ENCODE measurements around the gene DLG5.

The DLG5 gene

DNA sequence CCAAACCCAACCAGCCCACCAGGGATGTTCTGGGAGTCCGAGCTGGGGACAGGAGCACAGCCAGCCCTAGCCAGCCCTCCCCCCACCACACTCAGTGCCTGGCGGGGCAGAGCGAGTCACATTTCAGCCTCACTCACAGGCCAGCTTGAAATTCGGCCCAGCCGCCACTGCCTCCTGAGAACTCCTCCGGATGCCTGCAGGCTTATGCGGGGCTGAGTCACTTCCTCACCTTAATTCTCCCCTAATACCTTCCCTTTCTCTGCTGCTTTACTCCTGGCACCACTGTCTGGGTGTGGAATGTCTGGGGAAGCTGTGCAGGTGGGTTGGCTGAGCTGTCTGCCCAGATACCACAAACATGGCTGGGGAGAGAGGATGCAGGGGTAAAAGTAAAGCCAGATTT lies 22.6 kb upstream of the DLG5 start:
- in situ Hi-C loops (cut with MboI; ENCODE audit: low sequenced_read_pairs, unreplicated experiment), result no loop called here
- no peak for DNase-seq (ENCODE audit: low spot score)
- TF ChIP-seq, protein P1, sequence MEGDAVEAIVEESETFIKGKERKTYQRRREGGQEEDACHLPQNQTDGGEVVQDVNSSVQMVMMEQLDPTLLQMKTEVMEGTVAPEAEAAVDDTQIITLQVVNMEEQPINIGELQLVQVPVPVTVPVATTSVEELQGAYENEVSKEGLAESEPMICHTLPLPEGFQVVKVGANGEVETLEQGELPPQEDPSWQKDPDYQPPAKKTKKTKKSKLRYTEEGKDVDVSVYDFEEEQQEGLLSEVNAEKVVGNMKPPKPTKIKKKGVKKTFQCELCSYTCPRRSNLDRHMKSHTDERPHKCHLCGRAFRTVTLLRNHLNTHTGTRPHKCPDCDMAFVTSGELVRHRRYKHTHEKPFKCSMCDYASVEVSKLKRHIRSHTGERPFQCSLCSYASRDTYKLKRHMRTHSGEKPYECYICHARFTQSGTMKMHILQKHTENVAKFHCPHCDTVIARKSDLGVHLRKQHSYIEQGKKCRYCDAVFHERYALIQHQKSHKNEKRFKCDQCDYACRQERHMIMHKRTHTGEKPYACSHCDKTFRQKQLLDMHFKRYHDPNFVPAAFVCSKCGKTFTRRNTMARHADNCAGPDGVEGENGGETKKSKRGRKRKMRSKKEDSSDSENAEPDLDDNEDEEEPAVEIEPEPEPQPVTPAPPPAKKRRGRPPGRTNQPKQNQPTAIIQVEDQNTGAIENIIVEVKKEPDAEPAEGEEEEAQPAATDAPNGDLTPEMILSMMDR (IDR thresholded peaks at IDR 0.05; ENCODE audit: borderline replicate concordance, control extremely low read depth, extremely low read depth, insufficient read depth, missing control alignments), result no peak

DNA sequence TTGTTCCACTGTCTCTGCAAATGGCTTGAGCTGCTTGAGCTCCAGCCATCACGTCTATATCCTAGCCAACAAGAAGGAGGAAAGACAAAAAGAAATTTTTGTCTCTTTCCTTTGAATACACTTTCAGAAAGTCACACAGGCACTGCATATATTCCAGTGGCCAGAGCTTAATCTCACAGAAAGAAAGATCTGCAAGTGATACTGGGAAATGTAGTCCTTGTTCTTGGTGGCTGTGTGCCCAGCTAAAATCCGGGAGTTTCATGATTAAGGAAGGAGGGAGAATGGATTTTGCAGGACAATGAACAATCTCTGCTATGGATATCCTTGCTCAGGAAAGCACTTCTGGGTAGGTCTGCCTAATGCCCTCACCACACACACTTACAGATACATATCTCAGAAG lies 19.5 kb upstream of the DLG5 start:
- in situ Hi-C loops (cut with MboI; ENCODE audit: low sequenced_read_pairs, unreplicated experiment), result no loop called here
- TF ChIP-seq, protein P1 (IDR thresholded peaks at IDR 0.05; ENCODE audit: borderline replicate concordance, control extremely low read depth, extremely low read depth, insufficient read depth, missing control alignments), result no peak

DNA sequence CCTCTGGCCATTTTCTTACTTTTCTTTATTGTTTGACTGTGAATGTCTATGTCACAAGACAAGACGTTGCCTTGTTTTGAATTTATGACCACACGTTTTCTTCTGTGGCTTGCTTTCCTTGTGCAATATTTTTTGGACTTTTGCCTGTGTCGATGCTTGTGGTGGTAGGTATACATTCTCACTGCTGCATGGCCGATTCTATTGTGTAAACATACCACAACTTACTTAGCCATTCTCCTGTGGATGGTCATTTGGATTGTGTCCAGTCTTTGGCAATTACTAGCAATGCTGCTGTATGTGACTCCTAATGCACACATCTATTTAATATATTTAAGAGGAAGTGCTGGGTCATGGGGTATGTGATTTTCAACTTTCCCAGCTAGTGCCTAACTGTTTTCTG lies 18.0 kb upstream of the DLG5 start:
- TF ChIP-seq, protein P1 (IDR thresholded peaks at IDR 0.05; ENCODE audit: borderline replicate concordance, control extremely low read depth, extremely low read depth, insufficient read depth, missing control alignments), result no peak
- no peak for DNase-seq (ENCODE audit: low spot score)
- in situ Hi-C loops (cut with MboI; ENCODE audit: low sequenced_read_pairs, unreplicated experiment), result no loop called here

More for the DNA sequence above, 19.5 kb upstream of the DLG5 start:
- DNase-seq (ENCODE audit: low spot score), result no peak

DNA sequence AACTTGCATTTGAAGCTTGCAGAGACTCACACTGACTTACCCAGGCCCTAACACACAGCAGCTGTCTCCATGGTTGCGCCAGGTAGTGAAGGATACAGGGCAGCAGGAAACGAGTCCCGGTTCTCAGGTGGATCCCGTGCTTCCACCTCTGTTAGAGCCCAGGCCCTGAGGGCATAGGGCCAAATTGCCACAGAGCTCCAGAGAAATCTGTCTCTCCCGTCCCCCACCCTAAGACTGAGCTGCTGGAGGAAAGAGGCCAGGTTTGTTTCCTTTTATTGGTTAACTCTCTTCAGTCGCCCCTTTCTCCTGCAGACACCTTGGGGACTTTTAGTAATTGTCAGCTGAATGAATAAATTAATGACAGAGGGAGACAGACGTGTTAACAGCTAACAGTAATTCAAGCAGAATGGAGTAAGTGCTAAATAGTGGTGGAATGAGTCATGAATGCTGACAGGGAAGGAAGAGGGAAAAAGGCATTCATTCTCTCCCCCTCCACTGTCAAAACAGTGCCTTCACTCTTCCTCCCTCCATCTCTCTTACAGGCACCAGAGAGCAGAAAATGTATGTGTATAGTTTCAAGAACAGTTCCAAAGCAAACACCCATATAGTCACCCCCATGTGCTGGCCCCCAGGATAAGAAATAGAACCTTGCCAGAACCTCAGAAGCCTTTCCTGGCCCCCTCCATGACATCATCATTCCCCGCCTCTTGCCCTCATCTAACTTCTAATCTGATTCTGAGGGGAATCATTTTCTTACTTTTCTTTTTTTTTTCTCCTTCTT lies 16.8 kb upstream of the DLG5 start:
- DNase-seq (ENCODE audit: low spot score), result no peak
- in situ Hi-C loops (cut with MboI; ENCODE audit: low sequenced_read_pairs, unreplicated experiment), result no loop called here
- TF ChIP-seq, protein P1 (IDR thresholded peaks at IDR 0.05; ENCODE audit: borderline replicate concordance, control extremely low read depth, extremely low read depth, insufficient read depth, missing control alignments), result no peak

DNA sequence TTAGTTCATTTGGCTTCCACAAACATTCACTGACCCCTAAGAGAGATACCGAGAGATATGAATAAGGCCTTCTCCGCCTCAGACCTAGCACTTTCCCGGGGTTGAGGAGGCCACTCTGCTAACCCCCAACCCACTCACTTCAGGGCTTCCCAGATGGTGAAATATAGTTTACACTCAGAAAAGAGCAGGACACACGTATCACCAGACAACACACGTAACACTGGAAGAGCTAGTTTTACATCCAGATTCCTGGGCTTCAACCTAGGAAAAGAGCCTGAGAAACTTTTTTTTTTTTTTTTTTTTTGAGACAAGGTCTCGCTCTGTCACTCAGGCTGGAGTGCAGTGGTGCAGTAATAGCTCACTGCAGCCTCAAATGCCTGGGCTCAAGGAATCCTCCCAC lies 15.2 kb upstream of the DLG5 start:
- DNase-seq (ENCODE audit: low spot score), result no peak
- TF ChIP-seq, protein P1 (IDR thresholded peaks at IDR 0.05; ENCODE audit: borderline replicate concordance, control extremely low read depth, extremely low read depth, insufficient read depth, missing control alignments), result no peak
- in situ Hi-C loops (cut with MboI; ENCODE audit: low sequenced_read_pairs, unreplicated experiment), result no loop called here

DNA sequence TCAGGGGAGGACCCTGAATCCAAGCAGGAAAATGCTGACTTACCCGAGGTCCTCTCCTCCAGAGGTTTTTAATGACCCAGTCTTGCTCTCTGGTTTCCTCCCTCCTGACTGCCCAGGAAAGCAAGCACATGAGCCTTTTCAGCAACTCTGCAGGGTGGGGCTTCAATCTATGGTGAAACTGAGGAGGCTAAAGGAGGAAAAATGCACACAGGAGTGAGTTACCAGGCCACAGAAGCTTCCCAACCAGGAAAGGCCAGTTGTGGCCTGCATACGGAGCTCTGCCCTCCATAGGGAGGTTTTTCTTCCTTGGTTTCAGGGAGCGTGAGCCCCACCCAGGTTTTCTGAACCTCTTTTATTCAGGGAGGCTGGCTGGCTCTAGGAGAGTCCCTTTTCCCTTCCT lies 14.1 kb upstream of the DLG5 start:
- DNase-seq (ENCODE audit: low spot score), result no peak
- in situ Hi-C loops (cut with MboI; ENCODE audit: low sequenced_read_pairs, unreplicated experiment), result no loop called here
- TF ChIP-seq, protein P1 (IDR thresholded peaks at IDR 0.05; ENCODE audit: borderline replicate concordance, control extremely low read depth, extremely low read depth, insufficient read depth, missing control alignments), result no peak
